Umbilical cord (tissue), 2 donors: Measurements from ENCODE around the gene ATP6AP1. TPM values are rescaled to one million over a fixed set of nuclear protein-coding genes. Genes with fewer than 3 reads are reported as not detected.
A peak's percentile ranks its signal among the peaks of the same experiment; 100 is the strongest.
"Not testable (repeated sequence)": the region's sequence is repeated elsewhere in the genome, so short reads cannot be mapped to it uniquely, and the experiment has no call there.

ENCODE experiments used
- DNase-seq: peaks from one replicate; pipeline ENCODE4 v3.0.0-alpha.2; 2015; ENCODE audit warnings: low spot score
- total RNA-seq: library from RNA; depleted of rRNA; stranded (reverse); fragments of >200 nt; gene quantifications from one replicate; pipeline ENCODE4 v1.2.3, GENCODE V29; 2014; ENCODE audit warnings: low replicate concordance; ENCODE audit not compliant: insufficient read depth

Gene ATP6AP1, protein sequence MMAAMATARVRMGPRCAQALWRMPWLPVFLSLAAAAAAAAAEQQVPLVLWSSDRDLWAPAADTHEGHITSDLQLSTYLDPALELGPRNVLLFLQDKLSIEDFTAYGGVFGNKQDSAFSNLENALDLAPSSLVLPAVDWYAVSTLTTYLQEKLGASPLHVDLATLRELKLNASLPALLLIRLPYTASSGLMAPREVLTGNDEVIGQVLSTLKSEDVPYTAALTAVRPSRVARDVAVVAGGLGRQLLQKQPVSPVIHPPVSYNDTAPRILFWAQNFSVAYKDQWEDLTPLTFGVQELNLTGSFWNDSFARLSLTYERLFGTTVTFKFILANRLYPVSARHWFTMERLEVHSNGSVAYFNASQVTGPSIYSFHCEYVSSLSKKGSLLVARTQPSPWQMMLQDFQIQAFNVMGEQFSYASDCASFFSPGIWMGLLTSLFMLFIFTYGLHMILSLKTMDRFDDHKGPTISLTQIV
- 31.5 TPM for total RNA-seq

DNA sequence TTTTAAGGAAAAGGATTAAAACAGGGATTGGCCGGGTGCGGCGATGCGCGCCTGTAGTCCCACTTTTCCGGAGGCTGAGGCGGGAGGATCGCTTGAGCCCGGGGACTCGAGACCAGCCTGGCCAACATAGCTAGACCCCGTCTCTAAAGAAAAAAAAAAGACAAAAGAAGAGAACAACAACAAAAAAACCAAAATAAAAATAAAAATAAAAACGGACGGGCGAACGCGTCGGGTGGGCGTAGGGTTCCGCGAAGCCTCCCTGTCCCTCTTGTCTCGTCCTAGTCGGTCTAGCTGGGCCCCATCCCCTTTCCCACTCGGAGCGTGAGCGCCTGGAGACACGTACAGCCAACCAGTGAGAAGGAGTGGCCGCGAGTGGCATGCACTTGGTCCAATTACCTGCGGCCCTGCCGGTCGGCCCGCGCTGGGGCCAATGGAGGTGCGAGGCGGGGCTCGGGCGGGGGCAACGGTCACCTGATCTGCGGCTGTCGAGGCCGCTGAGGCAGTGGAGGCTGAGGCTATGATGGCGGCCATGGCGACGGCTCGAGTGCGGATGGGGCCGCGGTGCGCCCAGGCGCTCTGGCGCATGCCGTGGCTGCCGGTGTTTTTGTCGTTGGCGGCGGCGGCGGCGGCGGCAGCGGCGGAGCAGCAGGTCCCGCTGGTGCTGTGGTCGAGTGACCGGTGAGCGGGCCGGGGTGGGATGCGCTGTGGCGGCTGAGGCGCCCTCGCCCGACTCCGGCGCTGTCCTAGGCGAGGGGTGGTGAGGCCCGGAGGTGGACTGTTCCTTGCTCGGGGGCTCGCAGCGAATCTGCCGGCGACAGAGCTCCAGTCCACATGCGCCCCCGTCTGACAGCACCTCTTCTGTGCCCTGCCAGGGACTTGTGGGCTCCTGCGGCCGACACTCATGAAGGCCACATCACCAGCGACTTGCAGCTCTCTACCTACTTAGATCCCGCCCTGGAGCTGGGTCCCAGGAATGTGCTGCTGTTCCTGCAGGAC lies at the start of gene ATP6AP1:
ATP6AP1 (plus strand) TSS at position 502 of the 996 bp plus-strand sequence; CDS start at position 518, 16 bp downstream.
- DNase-seq: peak; percentile 95

DNA sequence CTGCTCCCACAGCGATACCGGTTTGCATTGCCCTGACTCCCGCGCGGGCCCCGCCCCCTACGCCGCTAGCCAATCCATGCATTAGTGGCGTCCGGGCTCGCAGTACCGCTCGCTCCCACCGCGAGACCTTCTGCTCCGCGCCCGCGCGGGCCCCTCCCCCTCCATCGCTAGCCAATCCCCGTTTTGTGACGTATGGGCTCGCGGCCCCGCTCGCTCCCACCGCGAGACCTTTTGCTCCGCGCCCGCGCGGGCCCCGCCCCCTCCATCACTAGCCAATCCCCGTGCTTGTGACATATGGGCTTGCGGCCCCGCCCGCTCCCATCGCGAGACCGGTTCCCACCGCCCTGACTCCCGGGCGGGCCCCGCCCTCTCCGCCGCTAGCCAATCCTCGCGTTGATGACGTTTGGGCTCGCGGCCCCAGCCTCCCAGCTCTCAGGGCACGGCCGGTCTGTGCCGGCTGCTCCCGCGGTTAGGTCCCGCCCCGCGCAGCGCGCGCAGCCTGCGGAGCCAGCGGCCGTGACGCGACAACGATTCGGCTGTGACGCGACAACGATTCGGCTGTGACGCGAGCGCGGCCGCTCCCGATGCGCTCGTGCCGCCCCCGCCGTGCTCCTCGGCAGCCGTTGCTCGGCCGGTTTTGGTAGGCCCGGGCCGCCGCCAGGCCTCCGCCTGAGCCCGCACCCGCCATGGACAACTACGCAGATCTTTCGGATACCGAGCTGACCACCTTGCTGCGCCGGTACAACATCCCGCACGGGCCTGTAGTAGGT lies 49.5 kb upstream of the ATP6AP1 start, which contains the start of gene EMD:
EMD (plus strand) TSS at position 497 of the 770 bp plus-strand sequence; CDS start at position 687, 190 bp downstream.
- peak; percentile 98 for DNase-seq

DNA sequence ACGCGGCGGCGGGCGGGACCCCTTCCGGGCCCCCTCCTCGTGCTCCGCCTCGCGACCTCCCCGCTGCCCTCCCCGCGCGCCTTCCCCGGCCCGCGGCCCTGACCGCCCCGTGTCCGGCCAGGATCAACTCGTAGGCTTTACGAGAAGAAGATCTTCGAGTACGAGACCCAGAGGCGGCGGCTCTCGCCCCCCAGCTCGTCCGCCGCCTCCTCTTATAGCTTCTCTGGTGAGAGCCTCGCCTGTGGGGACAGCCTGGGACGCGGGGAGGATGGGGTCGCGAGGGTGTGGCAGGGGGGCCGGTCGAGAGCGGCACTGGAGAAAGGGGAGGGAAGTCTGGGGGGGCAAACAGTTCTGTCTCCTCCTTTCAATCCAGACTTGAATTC lies 48.9 kb upstream of the ATP6AP1 start:
- DNase-seq: no peak

DNA sequence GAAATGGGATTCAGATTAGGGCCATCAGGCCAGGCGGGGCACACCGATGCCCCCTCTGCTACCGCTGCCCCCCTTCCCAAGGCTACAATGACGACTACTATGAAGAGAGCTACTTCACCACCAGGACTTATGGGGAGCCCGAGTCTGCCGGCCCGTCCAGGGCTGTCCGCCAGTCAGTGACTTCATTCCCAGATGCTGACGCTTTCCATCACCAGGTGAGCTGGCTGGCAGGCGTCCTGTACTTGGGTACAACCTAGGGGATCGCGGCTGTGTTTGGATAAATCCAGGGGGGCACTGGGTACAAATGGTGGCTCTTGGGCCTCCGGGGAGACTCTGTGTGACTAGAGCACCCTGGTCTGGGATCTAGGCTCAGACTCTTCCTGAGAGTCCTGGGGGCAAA lies 48.3 kb upstream of the ATP6AP1 start:
- DNase-seq: no peak

DNA sequence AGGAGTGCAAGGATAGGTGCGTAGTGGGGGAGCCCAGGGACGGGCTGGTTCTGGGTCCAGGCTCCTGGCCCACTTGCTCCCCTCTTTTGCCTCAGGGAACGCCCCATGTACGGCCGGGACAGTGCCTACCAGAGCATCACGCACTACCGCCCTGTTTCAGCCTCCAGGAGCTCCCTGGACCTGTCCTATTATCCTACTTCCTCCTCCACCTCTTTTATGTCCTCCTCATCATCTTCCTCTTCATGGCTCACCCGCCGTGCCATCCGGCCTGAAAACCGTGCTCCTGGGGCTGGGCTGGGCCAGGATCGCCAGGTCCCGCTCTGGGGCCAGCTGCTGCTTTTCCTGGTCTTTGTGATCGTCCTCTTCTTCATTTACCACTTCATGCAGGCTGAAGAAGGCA lies 47.7 kb upstream of the ATP6AP1 start:
- no peak for DNase-seq

DNA sequence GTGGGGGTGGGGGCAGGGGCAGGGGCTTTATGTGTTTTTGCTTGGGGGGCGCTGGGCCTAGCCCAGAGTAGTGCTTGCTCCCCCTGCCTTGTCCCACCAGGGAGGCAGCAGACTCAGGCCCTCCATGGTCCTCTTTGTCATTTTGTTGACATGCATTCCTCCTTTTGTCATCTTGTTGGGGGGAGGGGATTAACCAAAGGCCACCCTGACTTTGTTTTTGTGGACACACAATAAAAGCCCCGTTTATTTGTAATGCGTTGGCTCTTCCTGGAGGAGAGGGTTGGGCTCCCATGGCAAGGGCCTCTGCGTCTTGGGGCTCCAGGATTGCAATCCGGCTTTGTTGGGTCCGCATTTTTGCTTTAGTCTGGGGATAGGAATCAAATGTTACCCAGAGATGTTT lies 47.2 kb upstream of the ATP6AP1 start:
- no peak for DNase-seq

DNA sequence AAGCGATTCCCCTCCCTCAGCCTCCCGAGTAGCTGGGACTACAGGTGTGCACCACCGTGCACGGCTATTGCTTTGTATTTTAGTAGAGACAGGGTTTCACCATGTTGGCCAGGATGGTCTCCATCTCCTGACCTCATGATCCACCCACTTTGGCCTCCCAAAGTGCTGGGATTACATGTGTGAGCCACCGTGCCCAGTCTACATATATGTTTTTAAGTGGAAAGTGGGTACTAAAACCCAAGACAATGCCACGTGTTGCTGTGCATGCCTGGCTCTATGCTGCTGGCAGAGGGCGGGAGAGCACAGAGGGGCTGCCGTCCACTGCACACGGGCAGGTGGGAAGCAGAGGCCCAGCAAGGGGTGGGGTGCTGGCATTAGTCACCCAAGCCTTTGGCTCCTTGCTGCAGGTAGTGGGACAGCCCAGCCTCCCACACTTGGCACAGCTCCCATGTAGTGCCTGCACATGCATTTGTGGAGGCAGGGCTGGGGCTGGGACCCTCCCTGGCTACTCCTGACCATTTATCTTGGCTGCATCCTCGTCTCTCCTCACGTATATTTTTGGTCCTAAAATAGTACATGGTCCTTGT lies 45.9 kb upstream of the ATP6AP1 start:
- no peak for DNase-seq

DNA sequence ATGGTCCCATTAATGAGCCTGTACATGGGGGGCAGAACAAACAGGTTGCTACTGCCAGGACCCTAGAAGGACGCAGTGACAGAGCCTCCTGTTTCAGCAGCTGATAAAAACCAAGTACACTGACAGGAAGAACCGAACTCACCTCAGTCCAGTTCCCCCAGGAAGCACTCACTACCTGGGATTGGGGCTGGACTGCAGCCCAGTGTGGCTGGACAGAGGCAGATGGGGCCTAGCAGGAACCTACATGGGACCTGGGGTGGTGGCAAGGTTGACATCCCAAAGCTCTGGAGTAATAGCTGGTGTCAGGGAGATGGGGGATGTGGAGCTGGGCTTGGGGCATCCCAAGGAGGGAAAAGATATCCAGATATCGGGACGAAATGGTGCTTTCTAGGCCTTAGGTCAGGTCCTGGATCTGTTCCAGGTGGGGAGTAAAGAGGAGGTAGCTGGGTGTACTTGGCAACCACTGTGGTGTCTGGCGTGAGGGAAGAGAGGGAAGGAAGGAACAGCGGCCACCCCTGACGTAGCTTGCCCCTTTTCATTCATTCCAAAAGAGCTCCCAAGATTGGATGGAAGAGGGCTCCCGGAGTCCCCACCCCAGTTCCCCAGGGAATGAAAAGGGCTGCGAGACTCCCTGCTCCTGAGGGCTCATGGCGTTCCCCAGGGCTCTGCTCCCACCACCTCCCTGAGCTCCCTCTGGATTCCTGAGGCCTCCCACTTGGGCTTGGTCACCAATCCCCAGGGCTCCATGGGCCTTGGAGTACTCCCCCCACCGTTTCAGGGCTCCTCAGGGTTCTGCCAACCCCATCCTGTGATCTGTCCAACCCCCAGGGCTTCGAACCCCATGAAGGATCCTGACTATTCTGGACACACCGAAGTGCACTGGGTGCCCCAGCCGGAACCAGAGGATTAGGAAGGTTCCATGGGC lies 44.9 kb upstream of the ATP6AP1 start:
- no peak for DNase-seq

DNA sequence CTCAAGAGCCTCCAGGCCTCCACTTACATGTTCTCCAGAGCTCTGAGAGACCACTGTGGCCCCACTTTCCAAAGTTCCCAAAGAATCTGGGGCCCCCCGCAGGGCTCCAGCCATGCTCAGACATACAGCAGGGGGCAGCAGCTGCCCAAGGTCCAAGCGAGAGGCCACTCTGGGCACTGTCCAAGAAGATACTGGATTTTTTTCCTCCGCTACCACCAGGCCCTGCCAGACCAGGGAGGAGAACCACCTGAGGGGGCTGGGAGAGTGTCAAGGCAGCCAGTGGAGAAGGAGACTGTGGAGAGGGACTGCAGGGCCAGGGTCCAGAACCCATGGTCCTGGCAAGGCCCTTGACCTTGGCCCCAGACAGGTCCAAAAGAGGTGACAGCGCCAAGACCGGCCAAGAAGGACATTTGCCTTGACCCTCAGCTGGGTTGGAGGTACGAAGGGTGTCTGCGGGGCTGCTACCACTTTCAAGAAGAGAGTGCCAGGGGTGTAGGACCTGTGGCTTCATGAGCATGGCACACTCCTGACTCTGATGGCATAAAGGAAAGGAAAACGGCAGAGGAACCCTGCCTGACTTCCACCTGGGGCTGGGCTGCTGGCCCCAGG lies 44.1 kb upstream of the ATP6AP1 start:
- peak; percentile 41 for DNase-seq

DNA sequence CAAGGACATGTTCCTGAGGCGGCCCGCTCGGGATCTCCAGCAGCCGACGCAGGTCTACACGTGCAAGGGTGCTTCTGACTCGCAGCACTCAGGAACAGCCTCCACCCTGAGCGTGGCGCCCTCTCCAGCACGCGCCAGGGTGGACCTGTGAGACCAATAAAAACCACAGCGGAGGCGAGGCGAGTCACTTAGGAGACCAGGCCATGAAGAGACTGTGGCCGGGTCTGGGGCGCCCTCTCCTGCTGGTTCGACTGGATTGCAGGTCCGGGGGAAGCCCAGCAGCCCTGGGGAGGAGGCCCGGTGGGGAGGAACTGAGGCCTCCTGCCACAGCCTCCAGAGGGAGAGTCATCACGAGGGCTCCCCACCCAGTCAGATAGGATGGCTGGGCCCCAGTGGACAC lies 40.4 kb upstream of the ATP6AP1 start:
- DNase-seq: not testable (repeated sequence)

DNA sequence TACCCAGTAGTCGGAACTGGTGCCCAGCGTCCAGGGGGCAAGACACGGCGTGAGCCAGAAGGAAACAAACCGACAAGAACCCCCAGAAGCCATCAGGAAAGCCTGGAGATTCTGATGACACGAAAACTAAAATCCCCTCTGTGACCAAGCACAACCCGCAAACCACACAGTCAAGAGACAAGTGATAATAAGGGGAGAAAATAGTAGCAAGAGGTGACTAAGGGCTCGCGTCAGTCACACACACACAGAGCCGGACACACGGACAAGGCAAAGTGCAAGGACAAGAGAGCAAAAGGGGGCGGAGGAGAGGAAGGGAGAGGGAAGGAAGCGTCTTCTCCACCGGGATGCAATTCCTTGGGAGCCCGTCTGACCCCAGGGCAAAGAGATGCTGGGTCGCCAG lies 39.8 kb upstream of the ATP6AP1 start:
- not testable (repeated sequence) for DNase-seq

DNA sequence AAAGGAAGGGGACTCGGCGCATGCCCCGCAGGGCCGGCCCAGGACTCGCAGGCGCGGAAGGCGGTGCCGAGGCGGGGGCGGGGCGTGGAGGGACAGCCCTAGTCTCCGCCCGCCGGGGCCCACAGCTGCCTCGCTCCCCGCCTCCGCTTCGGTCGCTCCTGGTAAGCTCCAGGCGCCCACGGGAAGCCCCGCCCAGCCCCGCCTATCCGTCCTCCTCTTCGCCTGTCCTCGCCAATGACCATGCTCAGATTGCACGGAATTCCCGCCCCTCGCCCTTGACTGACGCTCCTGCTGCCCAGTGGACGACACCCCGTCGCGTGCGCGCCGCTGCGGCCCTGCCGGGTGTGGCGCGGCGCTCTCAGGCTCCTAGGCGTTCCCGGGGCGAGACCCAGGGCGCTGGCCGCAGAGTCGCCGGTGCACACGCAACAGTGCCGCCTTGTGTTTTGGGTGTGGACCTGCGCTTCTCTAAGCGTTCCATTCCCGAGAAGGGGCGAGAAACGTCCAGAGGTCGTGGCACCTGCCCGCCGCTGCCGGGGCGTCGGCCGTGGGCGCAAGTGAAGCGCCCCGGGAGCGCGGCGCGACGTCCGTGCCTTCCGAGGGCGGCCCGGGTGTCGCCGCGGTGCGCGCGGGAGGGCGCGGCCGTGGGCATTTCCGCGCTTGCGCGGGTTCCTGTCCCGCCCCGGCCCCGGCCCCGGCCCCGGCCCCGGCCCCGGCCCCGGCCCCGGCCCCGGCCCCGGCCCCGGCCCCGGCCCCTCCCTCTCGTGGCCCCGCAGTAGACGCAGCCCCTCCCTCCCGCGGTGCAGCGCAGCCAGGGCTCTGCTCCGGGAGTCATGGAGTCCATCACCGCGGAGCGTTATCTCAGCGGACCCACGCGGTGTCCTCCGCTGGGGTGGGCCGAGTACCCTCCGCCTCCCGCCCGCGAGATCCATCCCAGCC lies 38.4 kb upstream of the ATP6AP1 start:
- DNase-seq: not testable (repeated sequence)

DNA sequence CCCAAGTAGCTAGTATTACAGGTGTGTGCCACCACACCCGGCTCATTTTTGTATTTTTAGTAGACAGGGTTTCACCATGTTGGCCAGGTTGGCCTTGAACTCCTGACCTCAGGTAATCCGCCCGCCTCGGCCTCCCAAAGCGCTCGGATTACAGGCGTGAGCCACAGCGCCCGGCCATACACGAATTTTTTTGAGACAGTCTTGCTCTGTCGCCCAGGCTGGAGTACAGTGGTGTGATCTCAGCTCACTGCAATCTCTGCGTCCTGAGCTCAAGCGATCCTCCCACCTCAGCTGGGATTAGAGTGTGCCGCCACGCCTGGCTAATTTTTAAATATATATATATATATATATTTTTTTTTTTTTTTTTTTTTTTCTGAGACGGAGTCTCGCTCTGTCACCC lies 32.1 kb upstream of the ATP6AP1 start:
- not testable (repeated sequence) for DNase-seq

DNA sequence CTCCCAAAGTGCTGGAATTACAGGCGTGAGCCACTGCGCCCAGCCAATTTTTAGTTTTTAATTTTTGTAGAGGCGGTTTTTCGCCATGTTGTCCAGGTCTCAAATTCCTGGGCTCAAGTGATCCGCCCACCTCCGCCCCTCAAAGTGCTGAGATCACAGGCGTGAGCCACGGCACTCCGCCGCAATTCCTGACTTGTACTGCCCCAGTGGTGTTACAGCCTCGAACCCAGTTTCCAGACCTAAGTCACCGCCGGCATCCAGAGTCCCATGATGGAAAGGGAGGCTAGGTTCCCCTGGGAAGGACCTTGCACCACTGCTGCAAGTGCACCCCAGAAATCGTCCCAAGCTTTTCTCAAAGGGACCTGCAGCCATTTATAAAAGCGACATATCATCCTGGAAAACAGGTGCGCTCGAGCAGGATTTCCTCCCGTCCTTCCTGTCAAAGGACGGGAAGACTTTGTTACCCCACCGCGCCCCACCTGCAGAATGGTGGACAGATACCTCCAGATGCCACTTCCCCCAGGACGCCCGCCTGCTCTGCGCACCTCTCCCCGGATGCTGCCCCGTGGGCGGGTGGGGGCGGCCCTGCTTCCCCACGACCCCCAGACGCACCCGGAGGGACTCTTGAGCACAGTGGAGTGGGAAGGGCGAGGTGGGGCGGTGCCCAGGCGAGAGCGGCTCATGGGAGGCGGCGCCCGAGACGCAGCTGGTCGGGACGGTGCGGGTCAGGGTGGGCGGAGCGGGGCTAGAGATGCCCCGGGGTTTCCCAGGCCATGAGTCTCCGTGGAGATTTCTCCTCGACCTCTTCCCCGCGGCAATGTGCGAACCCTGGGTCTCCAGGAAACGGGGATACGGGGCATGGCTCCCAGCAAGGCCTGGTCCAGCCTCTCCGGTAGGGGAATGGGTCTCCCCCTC lies 31.2 kb upstream of the ATP6AP1 start:
- DNase-seq: peak; percentile 77

DNA sequence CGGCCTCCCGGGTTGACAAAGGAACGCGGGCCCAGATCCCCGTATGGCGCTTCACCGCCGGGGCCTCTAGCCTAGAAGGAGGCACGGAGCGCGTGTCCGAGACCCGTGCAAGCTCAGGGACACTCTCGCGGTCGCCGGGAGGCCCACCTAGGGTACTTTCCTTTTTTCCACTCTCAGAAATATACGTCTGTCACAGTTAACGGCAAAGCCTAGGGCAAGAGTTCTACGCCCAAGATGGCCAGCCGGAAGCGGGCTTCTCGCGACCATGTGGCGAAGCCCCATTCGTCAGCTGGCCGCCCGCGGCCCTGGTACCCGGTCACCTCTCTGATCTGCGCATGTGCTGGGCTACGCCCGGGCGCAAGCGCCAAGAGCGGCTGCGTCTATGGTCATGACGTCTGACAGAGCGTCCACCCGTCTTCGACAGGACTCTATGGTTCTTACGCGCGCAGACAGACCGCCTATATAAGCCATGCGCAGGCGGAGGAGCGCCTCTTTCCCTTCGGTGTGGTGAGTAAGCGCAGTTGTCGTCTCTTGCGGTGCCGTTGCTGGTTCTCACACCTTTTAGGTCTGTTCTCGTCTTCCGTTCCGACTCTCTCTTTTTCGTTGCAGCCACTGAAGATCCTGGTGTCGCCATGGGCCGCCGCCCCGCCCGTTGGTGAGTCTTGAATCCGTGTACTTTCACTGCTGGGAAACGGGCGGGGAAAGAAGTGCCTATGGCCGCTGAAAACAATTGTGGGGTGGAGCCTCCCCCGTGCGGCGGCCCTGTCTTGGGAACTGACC lies 30.4 kb upstream of the ATP6AP1 start, which contains the start of gene RPL10:
RPL10 (plus strand) TSS at position 490 of the 780 bp plus-strand sequence; CDS start at position 633, 143 bp downstream.
- peak; percentile 96 for DNase-seq
